RWPE1 (cell line): ENCODE data around the gene TBPL2.

Experiments
- CTCF ChIA-PET: fragments of 350-600 bp; sonication (Branson Sonifier 250); formaldehyde crosslinking; extraction: SDS; loops from one replicate; lab custom pipeline; 2021; lab: Yijun Ruan, JAX
- POLR2A ChIA-PET: fragments of 400-600 bp; formaldehyde crosslinking; extraction: SDS; loops from one replicate; lab custom pipeline; 2020; ENCODE audit warnings: antibody characterized with exemption; ENCODE audit not compliant: low non-redundant PET; lab: Yijun Ruan, JAX
- DNase-seq: peaks from one replicate; pipeline ENCODE4 v3.0.0; 2012; ENCODE audit warnings: low spot score
- H3K27ac ChIP-seq: fragments of 450-650 bp; 2 replicates; pipeline ENCODE4 v1.5.1; 2017
- TF ChIP-seq, protein P1 (sequence below): fragments of 450-650 bp; conservative IDR thresholded peaks from 2 replicates; pipeline ENCODE4 v1.5.1; 2017; ENCODE audit warnings: low read depth, mild to moderate bottlenecking

The TBPL2 gene

DNA sequence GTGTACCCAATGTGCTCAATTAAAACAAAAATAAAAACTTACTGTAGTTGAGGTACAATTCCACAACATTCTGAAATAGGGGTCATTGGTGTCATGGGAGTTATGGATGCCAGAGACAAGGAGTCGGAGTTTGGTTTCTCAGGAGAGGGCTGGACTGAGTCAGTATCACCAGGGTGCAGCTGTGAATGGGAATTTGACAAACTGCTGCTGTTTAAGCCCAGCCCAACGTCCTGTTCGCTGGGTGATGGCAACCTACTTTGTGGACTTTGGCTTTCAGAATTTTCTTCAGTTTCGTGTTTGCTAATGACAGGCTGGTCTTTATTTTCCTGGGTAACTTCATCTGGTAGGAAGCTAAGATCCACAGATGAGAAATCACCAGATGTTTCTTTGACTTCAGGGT is 3.9 kb downstream of the TBPL2 start:
- DNase-seq, result no peak
- no peak overlapping the region for H3K27ac ChIP-seq
- POLR2A ChIA-PET, result no interaction called here
- CTCF ChIA-PET, result no interaction called here
- TF ChIP-seq, protein P1, sequence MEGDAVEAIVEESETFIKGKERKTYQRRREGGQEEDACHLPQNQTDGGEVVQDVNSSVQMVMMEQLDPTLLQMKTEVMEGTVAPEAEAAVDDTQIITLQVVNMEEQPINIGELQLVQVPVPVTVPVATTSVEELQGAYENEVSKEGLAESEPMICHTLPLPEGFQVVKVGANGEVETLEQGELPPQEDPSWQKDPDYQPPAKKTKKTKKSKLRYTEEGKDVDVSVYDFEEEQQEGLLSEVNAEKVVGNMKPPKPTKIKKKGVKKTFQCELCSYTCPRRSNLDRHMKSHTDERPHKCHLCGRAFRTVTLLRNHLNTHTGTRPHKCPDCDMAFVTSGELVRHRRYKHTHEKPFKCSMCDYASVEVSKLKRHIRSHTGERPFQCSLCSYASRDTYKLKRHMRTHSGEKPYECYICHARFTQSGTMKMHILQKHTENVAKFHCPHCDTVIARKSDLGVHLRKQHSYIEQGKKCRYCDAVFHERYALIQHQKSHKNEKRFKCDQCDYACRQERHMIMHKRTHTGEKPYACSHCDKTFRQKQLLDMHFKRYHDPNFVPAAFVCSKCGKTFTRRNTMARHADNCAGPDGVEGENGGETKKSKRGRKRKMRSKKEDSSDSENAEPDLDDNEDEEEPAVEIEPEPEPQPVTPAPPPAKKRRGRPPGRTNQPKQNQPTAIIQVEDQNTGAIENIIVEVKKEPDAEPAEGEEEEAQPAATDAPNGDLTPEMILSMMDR, result no peak

DNA sequence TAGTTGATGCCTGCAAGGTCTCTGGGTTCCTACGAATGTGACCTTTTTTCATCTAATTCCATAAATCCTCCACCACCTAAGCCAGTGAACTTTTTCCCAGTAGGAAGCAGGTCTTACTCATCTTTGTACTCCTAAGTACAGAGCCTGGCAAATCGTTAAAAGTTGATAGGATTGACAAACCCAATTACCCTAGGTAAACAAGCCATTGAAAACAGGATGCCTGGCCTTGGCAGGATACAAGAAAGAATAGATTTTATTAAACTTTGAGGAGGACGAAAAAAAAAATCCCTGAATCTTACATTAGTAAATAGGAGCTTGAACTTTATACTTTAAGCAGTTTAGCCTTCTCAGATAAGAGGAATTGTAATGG is 5.6 kb downstream of the TBPL2 start:
- TF ChIP-seq, protein P1, result no peak
- ChIA-PET CTCF (interaction anchor here (1.1 kb wide), 1 partner anchor 162 kb away, joined by 4 read pairs; no protein-coding TSS in a partner anchor), POLR2A (no interaction called here)
- no peak for DNase-seq
- H3K27ac ChIP-seq, result no peak overlapping the region

DNA sequence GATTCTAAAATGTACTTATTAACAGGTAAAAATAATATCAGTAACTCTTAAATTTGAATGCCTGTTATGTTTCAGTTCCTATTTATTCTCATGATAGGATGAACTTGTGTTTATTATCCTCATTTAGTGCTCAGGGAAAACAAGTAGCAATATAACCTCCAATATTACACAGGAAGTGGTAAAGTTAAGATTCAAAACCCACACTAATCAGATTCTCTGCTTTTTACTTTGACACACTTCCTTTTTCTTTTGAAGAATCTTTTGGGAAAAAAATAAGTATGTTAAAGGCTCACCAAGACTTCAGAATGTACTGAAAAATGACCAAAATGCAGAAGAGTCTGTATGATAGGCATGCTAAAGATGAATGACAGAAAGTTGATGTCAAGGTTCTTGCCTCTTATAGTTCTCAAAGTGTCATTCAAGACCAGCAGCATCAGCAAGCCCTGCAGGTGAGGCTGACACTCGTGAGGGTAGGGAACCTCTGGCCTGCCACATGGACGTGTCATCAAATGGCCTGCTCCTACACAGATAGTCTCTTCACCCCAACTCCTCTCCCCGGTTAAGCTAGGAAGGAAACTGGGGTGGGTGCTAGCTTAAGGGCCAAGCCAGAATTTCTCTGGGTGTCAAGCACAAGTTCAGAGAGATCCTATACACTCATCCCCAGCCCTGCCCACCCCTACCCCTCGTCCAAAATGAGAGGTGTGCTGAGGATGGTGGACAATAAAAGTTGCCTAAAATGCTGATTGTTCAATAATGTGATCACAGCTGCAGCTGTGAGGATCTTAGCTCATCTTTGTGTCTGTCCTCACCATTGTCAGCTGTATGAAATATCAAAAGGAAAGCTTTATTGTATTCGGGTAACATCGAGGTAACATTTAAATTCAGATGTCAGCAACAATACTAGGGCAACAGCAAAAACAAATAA is 6.3 kb downstream of the TBPL2 start:
- POLR2A ChIA-PET, result no interaction called here
- TF ChIP-seq, protein P1, result no peak
- CTCF ChIA-PET, result interaction anchor here (1.1 kb wide), 1 partner anchor 162 kb away, joined by 4 read pairs; no protein-coding TSS in a partner anchor

DNA sequence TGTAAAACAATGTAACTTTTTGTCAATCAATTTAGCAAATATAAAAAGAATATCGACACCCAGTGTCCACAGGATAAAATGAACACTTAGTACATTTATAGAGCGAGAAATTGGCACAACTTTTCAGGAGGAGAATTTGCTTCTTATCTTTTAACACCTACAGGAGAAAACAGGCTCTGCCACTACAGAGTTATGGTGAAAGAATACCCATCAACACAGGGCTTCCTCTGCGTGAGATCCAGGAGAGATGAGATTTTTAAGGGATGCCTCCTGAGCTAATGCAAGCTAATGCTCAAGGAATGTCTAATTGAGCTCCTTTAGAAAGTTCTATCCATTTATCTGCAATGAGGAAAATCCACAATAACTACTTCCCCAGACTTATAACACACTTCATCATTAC is 7.8 kb downstream of the TBPL2 start:
- no peak for DNase-seq
- ChIA-PET CTCF (interaction anchor here (0.7 kb wide), 1 partner anchor 201 kb away, joined by 3 read pairs; no protein-coding TSS in a partner anchor), POLR2A (interaction anchor here (0.6 kb wide), 1 partner anchor 241 kb away, joined by 6 read pairs; no protein-coding TSS in a partner anchor)
- TF ChIP-seq, protein P1, result no peak
- H3K27ac ChIP-seq, result no peak overlapping the region

More for the DNA sequence above, 6.3 kb downstream of the TBPL2 start:
- H3K27ac ChIP-seq, result no peak overlapping the region
- no peak for DNase-seq

DNA sequence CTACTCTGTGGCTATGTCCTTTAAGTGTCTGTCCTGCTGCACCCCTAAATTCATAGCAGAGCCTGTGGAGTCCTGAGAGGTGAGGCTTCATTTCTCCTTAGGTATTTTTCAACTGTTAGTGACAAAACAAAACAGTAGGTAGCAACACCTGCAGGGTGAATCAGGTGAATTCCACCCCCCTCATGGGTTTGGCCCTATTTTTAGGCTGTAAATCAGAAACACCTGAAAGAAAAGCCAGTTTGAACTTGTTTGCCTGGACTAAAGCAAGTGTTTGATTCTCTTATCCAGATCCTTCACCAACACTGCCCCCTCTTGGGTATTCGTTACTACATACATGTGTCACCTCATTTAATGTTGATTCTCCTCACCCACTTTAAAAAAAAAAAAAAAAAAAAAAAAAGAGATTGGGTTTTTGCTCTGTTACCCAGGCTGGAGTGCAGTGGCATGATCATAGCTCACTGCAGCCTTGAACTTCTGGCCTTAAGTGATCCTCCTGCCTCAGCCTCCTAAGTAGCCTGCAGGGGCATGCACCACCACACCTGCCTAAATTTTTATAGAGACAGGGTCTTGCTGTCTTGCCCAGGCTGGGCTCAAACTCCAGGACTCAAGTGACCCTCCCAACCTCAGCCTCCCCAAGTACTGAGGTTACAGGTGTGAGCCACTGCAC is 10.3 kb downstream of the TBPL2 start:
- DNase-seq, result peak; percentile 85
- ChIA-PET POLR2A (no interaction called here), CTCF (interaction anchor here (0.6 to 1.0 kb wide), 6 partner anchors 16 to 813 kb away, joined by 3 to 9 read pairs (median 4); no protein-coding TSS in a partner anchor)
- H3K27ac ChIP-seq, result no peak overlapping the region
- TF ChIP-seq, protein P1, result peak; percentile 30

DNA sequence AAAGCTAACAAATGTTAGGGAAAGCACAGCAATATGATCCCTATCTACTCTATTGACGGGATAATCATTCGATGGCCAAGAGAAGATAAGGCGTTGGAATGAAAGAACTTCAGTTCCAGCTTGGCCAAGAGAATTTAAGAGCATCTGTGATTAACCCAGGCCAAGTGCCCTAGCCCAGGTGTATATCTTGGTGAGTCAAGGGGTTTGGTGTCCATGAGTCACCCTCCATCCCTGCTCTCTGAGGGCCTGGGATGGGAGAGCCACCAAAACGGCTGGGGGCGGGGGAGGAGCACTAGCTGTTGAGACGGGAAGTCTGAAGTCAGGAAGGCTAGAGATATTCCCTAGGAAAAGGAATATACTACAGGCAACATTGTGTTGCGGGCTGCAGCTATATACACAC is 13.0 kb downstream of the TBPL2 start:
- CTCF ChIA-PET, result interaction anchor here (0.6 to 1.6 kb wide), 5 partner anchors 10 to 276 kb away, joined by 3 read pairs; no protein-coding TSS in a partner anchor
- H3K27ac ChIP-seq, result no peak overlapping the region
- POLR2A ChIA-PET, result interaction anchor here (0.5 kb wide), 1 partner anchor 539 kb away, joined by 3 read pairs; no protein-coding TSS in a partner anchor
- TF ChIP-seq, protein P1, result no peak
- peak; percentile 92 for DNase-seq
